ENCODE data around the gene GNG7. TPM values are rescaled to one million over a fixed set of nuclear protein-coding genes. Genes with fewer than 3 reads are reported as not detected.
"Not testable (repeated sequence)": the region's sequence is repeated elsewhere in the genome, so short reads cannot be mapped to it uniquely, and the experiment has no call there.

Gene GNG7
- total RNA-seq, 1 experiment from 2014 or later: 9.6 TPM

- TF ChIP-seq FOXP4 (CRISPR knock-in tag; IDR thresholded peaks at IDR 0.05): no peak
- no peak for TF ChIP-seq AFF4 (CRISPR knock-in tag; IDR thresholded peaks at IDR 0.05; ENCODE audit: borderline replicate concordance)
- no peak for TF ChIP-seq EMX1 (CRISPR knock-in tag; IDR thresholded peaks at IDR 0.05)
- TF ChIP-seq E2F4 (CRISPR knock-in tag; IDR thresholded peaks at IDR 0.05; ENCODE audit: borderline replicate concordance, low read depth): no peak
- TF ChIP-seq TEAD4 (CRISPR knock-in tag; IDR thresholded peaks at IDR 0.05): no peak
- ChIA-PET CTCF (interaction anchor here (0.9 to 5.7 kb wide), 8 partner anchors 9 to 182 kb away, joined by 3 to 114 read pairs (median 4); partner anchors contain the start of gene GADD45B), POLR2A (interaction anchor here (0.6 kb wide), 1 partner anchor 132 kb away, joined by 3 read pairs; no protein-coding TSS in a partner anchor)
- DNase-seq (ENCODE audit: low spot score) (no peak), ATAC-seq (no peak)
- H3K9me3 Mint-ChIP-seq: peaks cover 6% of the 10 kb centered on the region
- peaks cover 10% of the 10 kb centered on the region for H3K27me3 Mint-ChIP-seq (ENCODE audit: low read depth)
- H3K4me3 Mint-ChIP-seq: no peak overlapping the region
- H3K4me1 Mint-ChIP-seq: peaks cover 16% of the 10 kb centered on the region
- H3K36me3 Mint-ChIP-seq: peaks cover 3% of the 10 kb centered on the region
- peak overlapping the region; percentile 82 for H3K27ac Mint-ChIP-seq
Observed at GRCh38 chr19:2609389-2610116, 92.9 kb downstream of the GNG7 start.

- not testable (repeated sequence) for DNase-seq (ENCODE audit: low spot score); H3K4me3 Mint-ChIP-seq; ATAC-seq; H3K36me3 Mint-ChIP-seq; H3K27me3 Mint-ChIP-seq (ENCODE audit: low read depth); H3K9me3 Mint-ChIP-seq
- peaks cover 16% of the 10 kb centered on the region for H3K4me1 Mint-ChIP-seq
- peak overlapping the region; percentile 82; the same call in 1 of the 2 replicates for H3K27ac Mint-ChIP-seq
- CTCF ChIA-PET: interaction anchor here (0.9 to 5.7 kb wide), 8 partner anchors 8 to 181 kb away, joined by 3 to 114 read pairs (median 4); partner anchors contain the start of gene GADD45B
- POLR2A ChIA-PET: interaction anchor here (0.6 kb wide), 1 partner anchor 131 kb away, joined by 3 read pairs; no protein-coding TSS in a partner anchor
Observed at GRCh38 chr19:2609034-2609388, 93.5 kb downstream of the GNG7 start.

GRCh38 chr19:2608602-2608922 lies 93.9 kb downstream of the GNG7 start:
- ChIA-PET CTCF (interaction anchor here (0.9 to 5.7 kb wide), 8 partner anchors 16 to 181 kb away, joined by 3 to 114 read pairs (median 4); partner anchors contain the start of gene GADD45B), POLR2A (no interaction called here)
- Mint-ChIP-seq H3K4me1 (peaks cover 16% of the 10 kb centered on the region), H3K36me3 (peaks cover under 1% of the 10 kb centered on the region; the same call in 1 of the 2 replicates), H3K27ac (0 out of 2 replicates have a peak overlapping the region, but pooled peaks have one; percentile 82), H3K9me3 (no peaks in the 10 kb centered on the region), H3K27me3 (ENCODE audit: low read depth) (peaks cover 7% of the 10 kb centered on the region), H3K4me3 (no peak overlapping the region)
- ATAC-seq (no peak), DNase-seq (ENCODE audit: low spot score) (no peak)
- no peak for TF ChIP-seq TP53 (CRISPR knock-in tag; IDR thresholded peaks at IDR 0.05)
- TF ChIP-seq TEAD4 (CRISPR knock-in tag; IDR thresholded peaks at IDR 0.05): no peak
- no peak for TF ChIP-seq ZSCAN18 (CRISPR knock-in tag; IDR thresholded peaks at IDR 0.05)
- TF ChIP-seq ETV6 (CRISPR knock-in tag; IDR thresholded peaks at IDR 0.05): no peak
- no peak for TF ChIP-seq GABPB1 (CRISPR knock-in tag; IDR thresholded peaks at IDR 0.05)
- TF ChIP-seq ZNF263 (CRISPR knock-in tag; IDR thresholded peaks at IDR 0.05; ENCODE audit: low read depth): no peak
- no peak for TF ChIP-seq AFF4 (CRISPR knock-in tag; IDR thresholded peaks at IDR 0.05; ENCODE audit: borderline replicate concordance)
- no peak for TF ChIP-seq ATF1 (CRISPR knock-in tag; IDR thresholded peaks at IDR 0.05)
- no peak for TF ChIP-seq TEAD1 (CRISPR knock-in tag; IDR thresholded peaks at IDR 0.05)
- no peak for TF ChIP-seq CREM (CRISPR knock-in tag; IDR thresholded peaks at IDR 0.05)

All from WTC11 (cell line).